B cell (primary cell): ENCODE data around the gene FHIT.

Experiments
- CTCF ChIP-seq: fragments of 200-600 bp; IDR thresholded peaks from one replicate; pipeline ENCODE4 v1.8.0; 2022; ENCODE audit warnings: antibody characterized with exemption, mild to moderate bottlenecking
- EZH2 ChIP-seq: IDR thresholded peaks from 2 replicates; pipeline ENCODE4 v1.6.1; 2012; ENCODE audit warnings: borderline replicate concordance, low read depth, mild to moderate bottlenecking, moderate library complexity, low read length; ENCODE audit not compliant: insufficient read depth, poor library complexity, severe bottlenecking

- TF ChIP-seq EZH2 (no peak), CTCF (no peak)
Observed at GRCh38 chr3:60461267-60461666, 790.0 kb downstream of the FHIT start.
